ENCODE results near the gene C3orf52.
A peak's percentile ranks its signal among the peaks of the same experiment; 100 is the strongest.

C3orf52 gene

DNA sequence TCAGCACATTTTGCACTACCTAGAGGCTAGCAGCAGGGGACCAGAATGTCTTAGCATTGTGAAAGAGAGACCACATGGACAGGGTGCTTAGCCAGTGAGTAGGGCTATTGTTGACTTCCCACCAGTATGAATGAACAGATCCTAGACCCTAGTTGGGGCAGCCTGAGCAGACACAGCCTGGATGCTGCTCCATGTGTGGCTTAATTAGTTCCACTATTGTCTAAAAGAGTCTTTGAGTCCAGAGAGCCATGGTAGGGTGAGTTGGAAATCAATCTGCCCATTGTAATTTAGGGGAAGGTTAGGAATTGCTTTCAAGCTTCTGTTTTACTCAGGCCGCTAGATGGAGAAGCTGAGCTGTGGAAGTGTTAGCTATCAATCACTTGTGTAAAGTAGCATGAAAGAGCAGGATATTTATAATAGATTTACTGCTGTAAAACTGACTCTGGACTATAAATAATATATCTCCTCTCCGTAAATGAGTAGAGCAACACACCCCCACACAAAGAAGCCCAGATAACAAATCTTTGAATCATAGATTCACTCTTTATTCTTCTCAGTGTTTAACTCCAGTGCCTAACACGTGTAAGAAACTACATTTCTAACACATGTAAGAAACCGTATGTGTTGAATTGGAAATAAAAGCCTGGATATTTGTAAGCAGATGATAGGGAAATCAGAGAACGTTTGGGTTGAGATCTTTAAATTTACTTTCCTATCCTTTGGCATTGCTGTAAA lies 50.9 kb downstream of the C3orf52 start:
- DNase-seq (ENCODE audit: low read depth) = peak; percentile 35

DNA sequence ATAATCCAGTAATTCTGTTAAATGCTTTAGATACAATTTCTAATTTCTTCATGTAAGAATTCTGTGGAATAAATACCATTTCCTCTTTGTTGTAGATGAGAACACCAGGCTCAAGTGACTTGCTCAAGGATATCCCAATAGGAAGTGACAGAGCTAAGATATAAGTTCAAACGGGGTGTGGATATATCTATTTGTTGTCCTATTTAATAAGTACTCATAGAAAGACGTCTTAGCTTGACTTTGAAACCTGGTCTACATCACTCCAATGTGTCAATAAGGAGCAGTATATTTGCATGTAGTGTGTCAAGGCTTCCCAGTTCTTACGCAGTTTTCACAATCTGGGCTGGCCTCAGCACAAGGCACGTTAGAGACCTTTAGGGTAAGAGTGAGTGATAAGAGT lies 51.6 kb downstream of the C3orf52 start:
- DNase-seq (ENCODE audit: low read depth) = no peak

DNA sequence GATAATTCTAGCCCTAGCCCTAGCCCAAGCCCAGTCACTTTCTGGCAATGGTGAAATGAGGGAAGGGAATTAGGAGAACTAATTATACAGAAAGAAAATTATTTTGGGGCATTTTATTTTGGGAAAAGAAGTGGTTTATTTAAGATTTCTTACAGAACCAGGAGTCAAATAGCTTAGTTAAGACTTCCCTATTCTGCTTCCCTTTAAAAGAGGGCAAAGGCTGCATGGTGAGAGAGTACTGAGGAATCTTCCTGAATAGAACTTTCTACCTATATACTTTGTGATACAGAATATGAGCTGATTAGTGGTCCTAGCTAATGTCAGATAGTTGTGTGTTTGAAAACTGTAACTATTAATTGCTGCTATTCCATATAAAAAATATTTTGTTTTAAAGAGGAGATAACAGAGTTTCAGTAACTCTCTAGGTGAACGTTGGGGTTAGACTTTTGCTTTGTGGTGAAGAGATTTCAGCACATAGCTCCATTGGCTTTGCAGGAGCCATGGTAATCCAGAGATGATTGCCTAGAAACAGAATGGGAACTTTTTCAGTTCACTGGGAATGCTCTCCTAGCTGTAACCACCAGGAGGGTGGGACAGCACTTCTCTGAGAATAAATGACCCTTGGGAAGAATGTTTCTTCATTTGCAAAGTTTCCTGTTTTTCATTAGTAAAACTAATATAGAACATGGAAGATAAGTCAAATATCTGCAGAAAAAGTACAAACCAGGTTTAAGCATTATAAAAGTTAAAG lies 52.2 kb downstream of the C3orf52 start:
- no peak for DNase-seq (ENCODE audit: low read depth)

DNA sequence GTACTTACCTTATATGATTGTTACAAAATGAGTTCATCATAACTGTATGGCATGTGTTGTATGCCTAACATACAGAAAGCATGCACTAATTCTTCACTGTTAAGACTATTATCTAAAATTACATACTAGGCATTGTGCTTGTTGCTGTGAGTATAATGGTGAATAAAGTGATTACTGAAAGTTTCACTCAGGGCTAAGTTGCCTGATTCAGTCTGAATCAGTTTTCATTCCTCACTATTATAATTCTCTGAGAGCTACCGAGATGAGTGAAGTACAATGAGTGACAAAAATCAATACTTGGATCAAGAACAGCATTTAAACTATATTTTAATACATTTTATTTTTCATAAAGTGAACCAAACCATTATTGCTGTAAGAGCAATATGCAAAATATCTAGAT lies 54.4 kb downstream of the C3orf52 start:
- DNase-seq (ENCODE audit: low read depth) = no peak

DNA sequence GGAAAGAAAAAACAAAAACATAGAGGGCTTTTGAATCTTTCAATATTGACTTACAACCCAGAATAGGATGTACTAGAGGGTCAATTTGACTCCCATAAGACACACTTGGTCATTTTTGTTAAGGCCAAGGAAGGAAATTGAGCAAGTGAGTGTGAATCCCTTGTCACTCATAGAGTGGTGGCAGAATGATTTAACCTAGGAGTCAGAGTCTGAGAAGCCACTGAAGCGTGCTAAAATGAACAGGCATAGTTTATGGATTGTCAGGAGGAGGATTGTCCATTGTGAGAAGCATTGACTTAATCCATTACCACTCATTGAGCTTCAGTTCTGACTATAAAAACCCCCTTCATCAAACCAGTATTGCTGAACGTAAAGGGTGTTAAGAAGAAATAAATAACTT lies 55.1 kb downstream of the C3orf52 start:
- DNase-seq (ENCODE audit: low read depth) = no peak

DNA sequence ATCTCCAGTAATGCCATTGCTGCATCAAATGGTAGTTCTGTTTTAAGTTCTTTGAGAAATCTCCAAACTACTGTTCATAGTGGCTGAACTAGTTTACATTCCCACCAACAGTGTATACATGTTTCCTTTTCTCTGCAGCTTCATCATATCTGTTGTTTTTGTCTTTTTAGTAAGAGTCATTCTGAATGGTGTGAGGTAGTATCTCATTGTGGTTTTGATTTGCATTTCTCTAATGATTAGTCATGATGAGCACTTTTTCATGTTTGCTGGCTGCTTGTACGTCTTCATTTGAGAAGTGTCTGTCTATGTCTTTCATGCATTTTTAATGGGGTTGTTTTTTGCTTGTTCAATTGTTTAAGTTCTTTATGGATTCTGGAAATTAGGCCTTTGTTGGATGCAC lies 57.1 kb downstream of the C3orf52 start:
- DNase-seq (ENCODE audit: low read depth) = peak; percentile 13

DNA sequence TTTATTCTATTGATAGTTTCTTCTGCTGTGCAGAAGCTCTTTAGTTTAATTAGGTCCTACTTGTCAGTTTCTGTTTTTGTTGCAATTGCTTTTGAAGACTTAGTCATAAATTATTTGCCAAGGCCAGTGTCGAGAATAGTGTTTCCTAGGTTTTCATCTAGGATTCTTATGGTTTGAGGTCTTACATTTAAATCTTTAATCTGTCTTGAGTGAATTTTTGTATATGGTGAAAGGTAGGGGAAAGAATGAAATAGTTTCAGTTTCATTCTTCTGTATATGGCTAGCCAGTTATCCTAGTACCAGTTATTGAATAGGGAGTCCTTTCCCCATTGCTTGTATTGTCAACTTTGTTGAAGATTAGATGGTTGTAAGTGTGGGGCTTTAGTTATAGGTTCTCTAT lies 57.5 kb downstream of the C3orf52 start:
- no peak for DNase-seq (ENCODE audit: low read depth)

DNA sequence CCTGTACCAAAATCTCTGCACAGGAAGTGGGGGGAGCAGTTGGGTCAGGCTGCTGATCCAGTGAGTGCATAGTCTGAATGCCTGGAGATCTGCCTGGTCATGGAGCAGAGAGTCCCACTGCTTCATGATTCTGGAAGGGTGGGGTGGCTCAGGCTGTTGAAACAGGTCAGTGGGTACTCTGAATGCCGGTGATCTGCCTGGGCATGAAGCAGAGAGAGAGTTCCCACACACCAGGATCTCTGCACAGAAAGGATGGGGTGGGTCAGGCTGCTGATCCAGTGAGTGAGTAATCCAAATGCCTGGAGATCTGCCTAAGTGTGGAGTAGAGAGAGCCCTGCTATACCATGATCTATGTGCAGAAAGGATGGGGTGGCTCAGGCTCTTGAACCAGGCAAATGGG lies 62.9 kb downstream of the C3orf52 start:
- DNase-seq (ENCODE audit: low read depth) = peak; percentile 6

DNA sequence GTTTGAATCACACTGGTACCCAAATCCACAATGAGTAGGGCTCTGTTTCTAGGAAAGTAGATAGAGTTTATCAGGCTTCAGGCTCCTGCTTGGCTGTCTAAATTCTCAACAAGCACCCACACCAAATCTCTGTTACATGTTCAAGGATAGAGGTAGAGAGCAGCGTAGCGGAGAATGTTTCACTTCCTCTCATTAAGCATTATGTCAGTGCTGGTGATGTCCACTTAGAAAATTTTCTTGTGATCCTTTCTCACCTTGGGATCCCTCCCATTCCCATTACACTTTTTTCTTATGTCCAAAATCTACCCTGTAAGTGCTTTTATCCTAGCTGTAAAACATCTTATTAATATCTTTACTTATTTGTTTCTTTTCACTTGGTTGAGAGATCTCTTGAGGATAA lies 81.6 kb downstream of the C3orf52 start:
- DNase-seq (ENCODE audit: low read depth) = no peak

Data from EH (cell line).